Common myeloid progenitor, CD34-positive (primary cell): ENCODE data around the gene TMEM158.

ENCODE experiments used
- CTCF ChIA-PET: fragments of 350-600 bp; sonication (Branson Sonifier 250); formaldehyde crosslinking; loops from one replicate; lab custom pipeline; 2021; ENCODE audit warnings: antibody characterized with exemption; lab: Charles Lee
- POLR2A ChIA-PET: fragments of 350-600 bp; sonication (Branson Sonifier 250); formaldehyde crosslinking; loops from one replicate; lab custom pipeline; 2021; ENCODE audit warnings: antibody characterized with exemption; lab: Charles Lee
- DNase-seq, 3 donors: peaks; one replicate each; pipeline versions ENCODE4 v3.0.0 to v3.0.0-alpha.2; 2013
- H3K27ac ChIP-seq, 2 experiments: 1 replicate in 1 of 2; 2 replicates in 1 of 2; pipeline ENCODE4 v1.7.0; 2013; ENCODE audit warnings: inconsistent platforms in 2 of 2, low read length in 2 of 2, mild to moderate bottlenecking in 2 of 2, low read depth in 1 of 2, moderate library complexity in 1 of 2; ENCODE audit not compliant: severe bottlenecking in 2 of 2, insufficient read depth in 1 of 2, poor library complexity in 1 of 2
- H3K27me3 ChIP-seq, 5 experiments: replicated peaks in 2 of 5; 1 replicate in 3 of 5; 2 replicates in 2 of 5; pipeline versions ENCODE4 v1.6.1 to v1.7.0; 2013; ENCODE audit warnings: low read length in 4 of 5, mild to moderate bottlenecking in 2 of 5, moderate library complexity in 2 of 5, inconsistent platforms in 1 of 5; ENCODE audit not compliant: insufficient read depth in 5 of 5, control insufficient read depth in 4 of 5
- H3K36me3 ChIP-seq, 4 experiments: 1 replicate in 2 of 4; 2 replicates in 2 of 4; pipeline versions ENCODE4 v1.6.1 to v1.7.0; 2013; ENCODE audit warnings: low read length in 3 of 4, control low read depth in 1 of 4, mild to moderate bottlenecking in 1 of 4; ENCODE audit not compliant: control insufficient read depth in 4 of 4, insufficient read depth in 4 of 4
- H3K4me1 ChIP-seq, 4 experiments: 1 replicate in 3 of 4; 2 replicates in 1 of 4; pipeline versions ENCODE4 v1.6.1 to v1.7.1; 2013; ENCODE audit warnings: low read length in 3 of 4, mild to moderate bottlenecking in 3 of 4, control low read depth in 1 of 4, inconsistent platforms in 1 of 4, moderate library complexity in 1 of 4; ENCODE audit not compliant: control insufficient read depth in 4 of 4, insufficient read depth in 4 of 4; ENCODE audit errors: control extremely low read depth in 1 of 4
- H3K4me3 ChIP-seq, 7 experiments: 1 replicate in 4 of 7; 2 replicates in 3 of 7; pipeline versions ENCODE4 v1.5.1 to v1.7.0; 2013; ENCODE audit warnings: mild to moderate bottlenecking in 7 of 7, low read length in 6 of 7, moderate library complexity in 6 of 7, inconsistent platforms in 2 of 7, low read depth in 2 of 7, control low read depth in 1 of 7; ENCODE audit not compliant: insufficient read depth in 4 of 7, control insufficient read depth in 1 of 7; ENCODE audit errors: extremely low read depth in 1 of 7
- H3K9me3 ChIP-seq, 5 experiments: 1 replicate in 4 of 5; 2 replicates in 1 of 5; pipeline versions ENCODE4 v1.6.1 to v1.7.1; 2013; ENCODE audit warnings: low read length in 4 of 5, mild to moderate bottlenecking in 2 of 5, inconsistent platforms in 1 of 5, low read depth in 1 of 5, moderate library complexity in 1 of 5; ENCODE audit not compliant: control insufficient read depth in 4 of 5, insufficient read depth in 2 of 5; ENCODE audit errors: control extremely low read depth in 1 of 5
- WGBS: methylation state at CpG from one replicate; pipeline ENCODE4 v1.1.5; 2013; ENCODE audit not compliant: insufficient coverage; 5-methylcytosine and 5-hydroxymethylcytosine counted together

Gene TMEM158

GRCh38 chr3:45235409-45235808 is 9.3 kb upstream of the TMEM158 start:
- ChIA-PET CTCF (no interaction called here), POLR2A (no interaction called here)
- H3K4me3 ChIP-seq: no peak overlapping the region
- H3K27ac ChIP-seq: no peak overlapping the region
- H3K4me1 ChIP-seq: no peaks in the 10 kb centered on the region
- no peaks in the 10 kb centered on the region for H3K36me3 ChIP-seq
- no peak for DNase-seq
- H3K9me3 ChIP-seq: no peaks in the 10 kb centered on the region
- no CpG with 5 or more reads among the region's 2 CpGs for WGBS
- H3K27me3 ChIP-seq: peaks cover 0 to 5% (median 0%) of the 10 kb centered on the region in 5 experiments

- no CpG with 5 or more reads among the region's 1 CpG for WGBS
- no peak overlapping the region for H3K27ac ChIP-seq
- H3K4me3 ChIP-seq: no peak overlapping the region
- peaks cover 0 to 12% (median 5%) of the 10 kb centered on the region in 5 experiments for H3K27me3 ChIP-seq
- DNase-seq: no peak
- ChIA-PET CTCF (interaction anchor here (0.7 to 1.0 kb wide), 3 partner anchors 10 to 11 kb away, joined by 3 to 4 read pairs (median 3); no protein-coding TSS in a partner anchor), POLR2A (no interaction called here)
- no peaks in the 10 kb centered on the region for H3K36me3 ChIP-seq
- H3K4me1 ChIP-seq: no peaks in the 10 kb centered on the region
- H3K9me3 ChIP-seq: no peaks in the 10 kb centered on the region
Observed at GRCh38 chr3:45234250-45234649, 8.2 kb upstream of the TMEM158 start.

DNA sequence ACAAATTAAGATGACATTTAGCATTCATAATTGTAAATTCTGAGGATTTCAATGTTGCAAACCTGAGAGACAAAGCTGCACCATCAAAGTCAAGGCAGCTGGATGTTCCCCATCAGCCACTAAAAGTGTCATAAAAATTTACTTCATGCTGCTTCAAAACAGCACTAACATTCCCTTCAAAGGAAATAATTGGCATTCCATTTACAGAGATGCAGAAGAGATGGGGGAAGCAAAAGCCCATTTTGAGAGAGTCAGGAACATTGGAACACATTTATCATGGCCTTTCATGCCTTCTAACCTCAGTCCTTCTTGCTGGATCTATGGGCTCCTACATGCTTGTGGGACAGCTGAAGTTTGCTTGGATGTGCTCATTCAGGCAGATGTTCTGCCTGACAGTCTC is 6.4 kb upstream of the TMEM158 start:
- no peaks in the 10 kb centered on the region for H3K9me3 ChIP-seq
- no peak overlapping the region for H3K4me3 ChIP-seq
- POLR2A ChIA-PET: no interaction called here
- CTCF ChIA-PET: interaction anchor here (1.0 to 1.5 kb wide), 2 partner anchors 9 to 152 kb away, joined by 3 read pairs; no protein-coding TSS in a partner anchor
- DNase-seq: no peak
- H3K27me3 ChIP-seq: peaks cover 4 to 24% (median 7%) of the 10 kb centered on the region in 5 experiments
- no peaks in the 10 kb centered on the region for H3K4me1 ChIP-seq
- no peaks in the 10 kb centered on the region for H3K36me3 ChIP-seq
- no peak overlapping the region for H3K27ac ChIP-seq

DNA sequence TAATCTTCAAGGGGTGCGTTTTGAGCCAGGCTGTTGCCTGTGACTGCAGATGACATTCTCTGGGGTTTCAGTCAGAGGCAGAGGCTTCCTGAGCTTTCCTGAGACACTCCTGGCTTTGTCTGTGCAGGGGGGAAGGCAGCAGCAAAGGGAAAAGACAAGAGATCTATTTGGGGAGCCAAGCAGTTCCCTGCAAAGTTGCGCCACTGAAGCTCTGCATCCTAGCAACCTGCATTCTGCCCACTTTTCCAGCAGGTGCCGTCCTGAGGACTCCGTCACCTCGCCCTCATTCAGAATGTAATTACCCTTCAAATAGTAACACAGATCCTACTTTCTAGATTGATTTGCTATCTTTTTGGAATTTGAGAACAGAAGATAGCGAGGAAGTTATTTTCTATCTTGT is 1.9 kb upstream of the TMEM158 start:
- no peaks in the 10 kb centered on the region for H3K9me3 ChIP-seq
- ChIA-PET CTCF (interaction anchor here (1.4 kb wide), 1 partner anchor 18 kb away, joined by 4 read pairs; no protein-coding TSS in a partner anchor), POLR2A (no interaction called here)
- no peak for DNase-seq
- 82% methylated on average over 5 of the region's 6 CpGs for WGBS
- H3K27me3 ChIP-seq: peaks cover 19 to 60% (median 29%) of the 10 kb centered on the region in 5 experiments
- H3K36me3 ChIP-seq: no peaks in the 10 kb centered on the region
- peaks cover 0 to 20% (median 18%) of the 10 kb centered on the region in 4 experiments for H3K4me1 ChIP-seq
- no peak overlapping the region for H3K27ac ChIP-seq
- H3K4me3 ChIP-seq: no peak overlapping the region

- Histone ChIP-seq H3K36me3 (no peaks in the 10 kb centered on the region), H3K4me3 (no peak overlapping the region), H3K4me1 (peaks cover 0 to 20% (median 18%) of the 10 kb centered on the region in 4 experiments), H3K9me3 (no peaks in the 10 kb centered on the region), H3K27me3 (peaks cover 26 to 62% (median 30%) of the 10 kb centered on the region in 5 experiments), H3K27ac (no peak overlapping the region)
- POLR2A ChIA-PET: no interaction called here
- CTCF ChIA-PET: interaction anchor here (0.9 to 1.5 kb wide), 3 partner anchors 16 to 186 kb away, joined by 3 to 4 read pairs (median 4); no protein-coding TSS in a partner anchor
- DNase-seq: no peak
- 67% methylated on average over 1 of the region's 7 CpGs for WGBS
Observed at GRCh38 chr3:45227071-45227820, 1.2 kb upstream of the TMEM158 start.

GRCh38 chr3:45225465-45226205 is 452 bp downstream of the TMEM158 start:
- H3K4me1 ChIP-seq: peaks cover 0 to 20% (median 18%) of the 10 kb centered on the region in 4 experiments
- ChIA-PET POLR2A (no interaction called here), CTCF (interaction anchor here (1.5 kb wide), 1 partner anchor 185 kb away, joined by 4 read pairs; no protein-coding TSS in a partner anchor)
- no peak overlapping the region for H3K27ac ChIP-seq
- no peaks in the 10 kb centered on the region for H3K36me3 ChIP-seq
- peak overlapping the region; percentile 26 to 74 (median 62) for H3K4me3 ChIP-seq
- peaks cover 26 to 68% (median 30%) of the 10 kb centered on the region in 5 experiments for H3K27me3 ChIP-seq
- DNase-seq: peak in 2 of 3 donors; percentile 53 to 65
- WGBS: under 1% methylated on average over 124 of the region's 131 CpGs
- no peaks in the 10 kb centered on the region for H3K9me3 ChIP-seq
